Dermis microvascular lymphatic vessel endothelial cell (primary cell): ENCODE data around the gene ITGA8. TPM values are rescaled to one million over a fixed set of nuclear protein-coding genes. Genes with fewer than 3 reads are reported as not detected.
"Not testable (repeated sequence)": the region's sequence is repeated elsewhere in the genome, so short reads cannot be mapped to it uniquely, and the experiment has no call there.

ENCODE experiments used
- DNase-seq, 2 donors: peaks; one replicate each; pipeline versions ENCODE4 v3.0.0 to v3.0.0-alpha.2; 2010; ENCODE audit warnings: low read depth in 2 of 2
- total RNA-seq: library from RNA; depleted of rRNA; stranded (reverse); fragments of >200 nt; gene quantifications from 2 replicates; pipeline ENCODE4 v1.2.1, GENCODE V29; 2014

Gene ITGA8
- total RNA-seq, 1 donor from 2014 or later, result 1.2 TPM

- no peak for DNase-seq
Measured at GRCh38 chr10:15562578-15562977, 157.1 kb downstream of the ITGA8 start.

GRCh38 chr10:15562116-15562515 lies 157.6 kb downstream of the ITGA8 start:
- no peak for DNase-seq

- DNase-seq, result no peak
Measured at GRCh38 chr10:15558136-15558535, 161.6 kb downstream of the ITGA8 start.

GRCh38 chr10:15557168-15557567 lies 162.6 kb downstream of the ITGA8 start:
- DNase-seq, result not testable (repeated sequence)

- no peak for DNase-seq
Measured at GRCh38 chr10:15550950-15551349, 168.8 kb downstream of the ITGA8 start.

GRCh38 chr10:15548331-15548730 lies 171.4 kb downstream of the ITGA8 start:
- no peak for DNase-seq

- DNase-seq, result no peak
Measured at GRCh38 chr10:15546606-15547005, 173.1 kb downstream of the ITGA8 start.

GRCh38 chr10:15545884-15546283 lies 173.8 kb downstream of the ITGA8 start:
- DNase-seq, result no peak

GRCh38 chr10:15545266-15545665 lies 174.5 kb downstream of the ITGA8 start:
- no peak for DNase-seq

GRCh38 chr10:15543994-15544393 lies 175.7 kb downstream of the ITGA8 start:
- no peak for DNase-seq

GRCh38 chr10:15542817-15543216 lies 176.9 kb downstream of the ITGA8 start:
- DNase-seq, result no peak

- DNase-seq, result no peak
Measured at GRCh38 chr10:15541376-15541775, 178.3 kb downstream of the ITGA8 start.

GRCh38 chr10:15540727-15541126 lies 179.0 kb downstream of the ITGA8 start:
- no peak for DNase-seq

GRCh38 chr10:15539262-15539661 lies 180.5 kb downstream of the ITGA8 start:
- no peak for DNase-seq

- DNase-seq, result not testable (repeated sequence)
Measured at GRCh38 chr10:15534928-15535538, 184.7 kb downstream of the ITGA8 start.

- DNase-seq, result no peak
Measured at GRCh38 chr10:15531927-15532722, 187.6 kb downstream of the ITGA8 start.

- DNase-seq, result no peak
Measured at GRCh38 chr10:15528859-15529239, 190.9 kb downstream of the ITGA8 start.

GRCh38 chr10:15526754-15527153 lies 193.0 kb downstream of the ITGA8 start:
- no peak for DNase-seq

- no peak for DNase-seq
Measured at GRCh38 chr10:15521328-15521903, 198.3 kb downstream of the ITGA8 start.

GRCh38 chr10:15518250-15518649 lies 201.5 kb downstream of the ITGA8 start:
- DNase-seq, result no peak

GRCh38 chr10:15516256-15517085 lies 203.3 kb downstream of the ITGA8 start:
- DNase-seq, result no peak

GRCh38 chr10:15515202-15515601 lies 204.5 kb downstream of the ITGA8 start:
- DNase-seq, result peak; percentile 22 to 76
